NK-92 treated with Interleukin-12 subunit alpha and Interleukin-12 subunit beta, amount 100 ng/mL, for 24 hours (cell line): ENCODE data around the gene CCDC18.

Source experiments
- DNase-seq: peaks from one replicate; lab custom pipeline; 2025; lab: John Stamatoyannopoulos, UW

The CCDC18 gene

DNA sequence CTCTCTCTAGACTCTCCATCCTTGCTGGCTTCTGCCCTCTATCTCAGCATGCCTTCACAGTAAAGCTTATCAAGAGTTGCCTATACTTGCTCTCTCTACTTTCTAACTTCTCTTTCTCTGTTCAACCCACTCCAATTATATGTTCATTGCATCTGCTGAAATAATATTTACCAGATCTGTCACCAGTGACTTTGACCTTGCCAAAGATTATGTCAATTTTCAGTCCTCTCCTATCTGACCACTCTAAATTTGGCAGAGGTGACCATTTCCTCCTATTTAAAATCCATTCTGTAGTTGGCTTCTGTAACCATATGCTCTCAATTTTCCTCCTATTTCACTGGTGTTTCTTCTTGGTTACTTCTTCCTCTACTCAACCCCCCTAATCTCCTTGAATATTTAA is 126.4 kb downstream of the CCDC18 start:
- no peak for DNase-seq

GRCh38 chr1:93313026-93313425 is 132.5 kb downstream of the CCDC18 start:
- DNase-seq, result no peak

- DNase-seq, result no peak
Measured at GRCh38 chr1:93317207-93317606, 136.7 kb downstream of the CCDC18 start.

GRCh38 chr1:93317943-93318342 is 137.4 kb downstream of the CCDC18 start:
- no peak for DNase-seq

DNA sequence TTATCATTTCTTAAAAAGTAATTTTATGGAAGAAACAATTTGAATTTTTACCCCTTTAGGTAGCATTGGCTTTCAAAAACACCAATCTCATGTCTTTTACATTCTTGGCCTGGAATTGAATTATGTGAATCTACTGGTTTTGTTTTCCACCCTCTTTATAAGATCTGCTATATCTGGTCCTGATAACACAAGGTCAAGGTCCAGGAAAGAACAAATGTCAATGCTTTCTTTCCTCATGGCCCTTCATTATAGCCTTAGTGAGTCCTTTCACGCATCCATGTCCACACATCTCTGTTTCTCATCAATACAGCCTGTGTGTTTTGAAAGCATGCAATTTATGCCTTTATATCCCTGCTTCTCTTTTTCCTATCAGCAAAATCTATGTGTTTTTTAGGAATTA is 141.2 kb downstream of the CCDC18 start:
- DNase-seq, result no peak

- DNase-seq, result no peak
Measured at GRCh38 chr1:93322349-93322748, 141.8 kb downstream of the CCDC18 start.

DNA sequence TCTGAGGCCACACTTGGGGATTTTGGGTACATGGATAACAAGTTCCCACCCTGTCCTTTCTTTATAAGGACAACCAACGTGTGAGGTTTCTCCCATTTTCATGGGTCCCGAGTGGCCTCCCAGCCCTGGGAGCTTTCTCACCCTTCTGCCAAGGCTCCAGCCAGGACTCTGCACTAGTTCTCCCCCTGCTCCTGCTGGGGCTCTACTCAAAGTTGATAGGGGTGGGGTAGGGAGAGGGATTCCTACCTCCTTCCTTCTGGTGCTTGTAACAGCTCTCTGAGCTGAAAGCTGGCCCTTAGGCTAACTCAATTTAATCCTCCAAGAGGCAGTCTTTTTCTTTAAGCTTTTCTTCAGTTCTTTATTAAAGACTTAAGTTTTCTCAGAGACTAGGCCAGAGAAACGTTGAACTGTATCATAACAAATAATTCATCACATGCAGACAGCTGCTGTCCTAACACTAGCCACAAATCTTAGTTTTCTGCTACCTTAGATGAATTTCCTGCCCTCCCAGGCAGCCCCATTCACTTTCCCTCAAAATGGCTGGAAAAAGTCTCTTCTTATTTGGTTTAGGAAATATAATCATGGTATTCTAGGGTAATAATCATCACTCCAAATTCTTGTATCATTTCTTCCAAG is 142.8 kb downstream of the CCDC18 start:
- no peak for DNase-seq

DNA sequence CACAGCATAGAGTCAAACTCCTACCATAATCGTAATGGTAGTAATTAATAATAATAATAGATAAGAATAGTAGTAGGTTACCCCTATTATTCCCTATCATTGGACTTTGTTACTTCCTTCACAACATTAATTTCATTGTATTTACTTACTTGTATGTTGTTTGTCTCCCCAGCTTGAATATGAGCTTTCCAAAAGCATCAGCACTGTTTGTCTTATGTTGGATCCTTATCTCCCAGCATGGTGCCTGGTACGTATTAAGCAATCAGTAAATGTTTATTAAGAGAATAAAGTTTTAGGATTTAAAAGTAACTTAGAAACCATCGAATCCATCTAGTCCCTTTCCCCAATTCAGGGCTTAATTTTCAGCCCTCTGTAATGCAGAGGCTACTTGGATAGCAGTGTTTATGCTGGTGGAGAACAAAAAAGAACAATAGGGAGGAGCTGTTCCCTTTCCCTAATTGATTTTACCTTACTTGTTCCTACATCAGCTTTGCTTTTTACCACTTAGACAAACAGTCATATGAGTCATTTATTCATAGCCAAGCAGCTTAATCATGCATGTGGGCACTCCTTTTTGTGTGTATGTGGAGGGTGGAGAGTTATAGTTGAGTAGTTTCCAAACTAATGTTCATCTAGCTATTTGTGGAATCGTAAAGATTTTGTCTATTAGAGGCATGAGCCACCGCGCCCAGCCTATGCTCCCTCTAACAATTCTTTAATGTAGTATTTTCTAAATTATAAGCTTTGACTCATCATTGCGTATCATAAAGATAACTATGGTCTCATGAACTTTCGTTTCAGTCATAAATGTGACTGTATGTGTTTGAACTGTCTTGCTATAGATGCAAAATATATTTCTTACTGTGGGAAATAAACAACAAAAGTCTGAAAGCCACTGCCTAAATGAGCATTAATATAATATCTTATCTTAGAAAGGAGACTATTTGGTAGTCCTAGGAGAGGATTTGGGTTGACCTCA is 144.3 kb downstream of the CCDC18 start:
- no peak for DNase-seq
